ENCODE results near the gene ALDH3A1. TPM values are rescaled to one million over a fixed set of nuclear protein-coding genes. Genes with fewer than 3 reads are reported as not detected.

Gene ALDH3A1
- total RNA-seq, 1 experiment from 2014 or later, result 0.35 TPM

GRCh38 chr17:19744922-19745757 is 3.0 kb downstream of the ALDH3A1 start (continued):
- TF ChIP-seq HMGXB4 (CRISPR knock-in tag; IDR thresholded peaks at IDR 0.05), result peak; percentile 95
- no peak for TF ChIP-seq ZNF512 (CRISPR knock-in tag; IDR thresholded peaks at IDR 0.05; ENCODE audit: borderline replicate concordance)
- peak; percentile 71; the same call in 1 of the 2 replicates for TF ChIP-seq NFE2L1 (CRISPR knock-in tag; IDR thresholded peaks at IDR 0.05)
- TF ChIP-seq, protein P1, sequence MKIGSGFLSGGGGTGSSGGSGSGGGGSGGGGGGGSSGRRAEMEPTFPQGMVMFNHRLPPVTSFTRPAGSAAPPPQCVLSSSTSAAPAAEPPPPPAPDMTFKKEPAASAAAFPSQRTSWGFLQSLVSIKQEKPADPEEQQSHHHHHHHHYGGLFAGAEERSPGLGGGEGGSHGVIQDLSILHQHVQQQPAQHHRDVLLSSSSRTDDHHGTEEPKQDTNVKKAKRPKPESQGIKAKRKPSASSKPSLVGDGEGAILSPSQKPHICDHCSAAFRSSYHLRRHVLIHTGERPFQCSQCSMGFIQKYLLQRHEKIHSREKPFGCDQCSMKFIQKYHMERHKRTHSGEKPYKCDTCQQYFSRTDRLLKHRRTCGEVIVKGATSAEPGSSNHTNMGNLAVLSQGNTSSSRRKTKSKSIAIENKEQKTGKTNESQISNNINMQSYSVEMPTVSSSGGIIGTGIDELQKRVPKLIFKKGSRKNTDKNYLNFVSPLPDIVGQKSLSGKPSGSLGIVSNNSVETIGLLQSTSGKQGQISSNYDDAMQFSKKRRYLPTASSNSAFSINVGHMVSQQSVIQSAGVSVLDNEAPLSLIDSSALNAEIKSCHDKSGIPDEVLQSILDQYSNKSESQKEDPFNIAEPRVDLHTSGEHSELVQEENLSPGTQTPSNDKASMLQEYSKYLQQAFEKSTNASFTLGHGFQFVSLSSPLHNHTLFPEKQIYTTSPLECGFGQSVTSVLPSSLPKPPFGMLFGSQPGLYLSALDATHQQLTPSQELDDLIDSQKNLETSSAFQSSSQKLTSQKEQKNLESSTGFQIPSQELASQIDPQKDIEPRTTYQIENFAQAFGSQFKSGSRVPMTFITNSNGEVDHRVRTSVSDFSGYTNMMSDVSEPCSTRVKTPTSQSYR (CRISPR knock-in tag; IDR thresholded peaks at IDR 0.05), result no peak
- no peak for TF ChIP-seq ATF3 (CRISPR knock-in tag; conservative IDR thresholded peaks at IDR 0.05)
- no peak for TF ChIP-seq GTF2I (CRISPR knock-in tag; conservative IDR thresholded peaks at IDR 0.05)
- TF ChIP-seq, protein P2, sequence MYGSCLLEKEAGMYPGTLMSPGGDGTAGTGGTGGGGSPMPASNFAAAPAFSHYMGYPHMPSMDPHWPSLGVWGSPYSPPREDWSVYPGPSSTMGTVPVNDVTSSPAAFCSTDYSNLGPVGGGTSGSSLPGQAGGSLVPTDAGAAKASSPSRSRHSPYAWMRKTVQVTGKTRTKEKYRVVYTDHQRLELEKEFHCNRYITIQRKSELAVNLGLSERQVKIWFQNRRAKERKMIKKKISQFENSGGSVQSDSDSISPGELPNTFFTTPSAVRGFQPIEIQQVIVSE (CRISPR knock-in tag; IDR thresholded peaks at IDR 0.05; ENCODE audit: borderline replicate concordance), result no peak
- TF ChIP-seq RELA (CRISPR knock-in tag; IDR thresholded peaks at IDR 0.05; ENCODE audit: borderline replicate concordance), result peak; percentile 61; the same call in 1 of the 2 replicates
- no peak for TF ChIP-seq IRF2 (CRISPR knock-in tag; IDR thresholded peaks at IDR 0.05; ENCODE audit: borderline replicate concordance, low read depth)
- no peak for TF ChIP-seq FOXJ3 (CRISPR knock-in tag; IDR thresholded peaks at IDR 0.05; ENCODE audit: borderline replicate concordance)
- TF ChIP-seq, protein P3, sequence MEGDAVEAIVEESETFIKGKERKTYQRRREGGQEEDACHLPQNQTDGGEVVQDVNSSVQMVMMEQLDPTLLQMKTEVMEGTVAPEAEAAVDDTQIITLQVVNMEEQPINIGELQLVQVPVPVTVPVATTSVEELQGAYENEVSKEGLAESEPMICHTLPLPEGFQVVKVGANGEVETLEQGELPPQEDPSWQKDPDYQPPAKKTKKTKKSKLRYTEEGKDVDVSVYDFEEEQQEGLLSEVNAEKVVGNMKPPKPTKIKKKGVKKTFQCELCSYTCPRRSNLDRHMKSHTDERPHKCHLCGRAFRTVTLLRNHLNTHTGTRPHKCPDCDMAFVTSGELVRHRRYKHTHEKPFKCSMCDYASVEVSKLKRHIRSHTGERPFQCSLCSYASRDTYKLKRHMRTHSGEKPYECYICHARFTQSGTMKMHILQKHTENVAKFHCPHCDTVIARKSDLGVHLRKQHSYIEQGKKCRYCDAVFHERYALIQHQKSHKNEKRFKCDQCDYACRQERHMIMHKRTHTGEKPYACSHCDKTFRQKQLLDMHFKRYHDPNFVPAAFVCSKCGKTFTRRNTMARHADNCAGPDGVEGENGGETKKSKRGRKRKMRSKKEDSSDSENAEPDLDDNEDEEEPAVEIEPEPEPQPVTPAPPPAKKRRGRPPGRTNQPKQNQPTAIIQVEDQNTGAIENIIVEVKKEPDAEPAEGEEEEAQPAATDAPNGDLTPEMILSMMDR (IDR thresholded peaks at IDR 0.05), result peak; percentile 97
- no peak for TF ChIP-seq ERG (CRISPR knock-in tag; IDR thresholded peaks at IDR 0.05)
- 0 out of 2 replicates have a peak, but pooled peaks have one; percentile 87 for TF ChIP-seq KAT7 (CRISPR knock-in tag; IDR thresholded peaks at IDR 0.05; ENCODE audit: borderline replicate concordance)
- no peak for TF ChIP-seq RORB (CRISPR knock-in tag; IDR thresholded peaks at IDR 0.05)
- no peak for TF ChIP-seq GRHL2 (CRISPR knock-in tag; IDR thresholded peaks at IDR 0.05; ENCODE audit: insufficient replicate concordance, severe bottlenecking)
- peak; percentile 47; the same call in 1 of the 2 replicates for TF ChIP-seq USF1 (CRISPR knock-in tag; IDR thresholded peaks at IDR 0.05)
- TF ChIP-seq, protein P4, sequence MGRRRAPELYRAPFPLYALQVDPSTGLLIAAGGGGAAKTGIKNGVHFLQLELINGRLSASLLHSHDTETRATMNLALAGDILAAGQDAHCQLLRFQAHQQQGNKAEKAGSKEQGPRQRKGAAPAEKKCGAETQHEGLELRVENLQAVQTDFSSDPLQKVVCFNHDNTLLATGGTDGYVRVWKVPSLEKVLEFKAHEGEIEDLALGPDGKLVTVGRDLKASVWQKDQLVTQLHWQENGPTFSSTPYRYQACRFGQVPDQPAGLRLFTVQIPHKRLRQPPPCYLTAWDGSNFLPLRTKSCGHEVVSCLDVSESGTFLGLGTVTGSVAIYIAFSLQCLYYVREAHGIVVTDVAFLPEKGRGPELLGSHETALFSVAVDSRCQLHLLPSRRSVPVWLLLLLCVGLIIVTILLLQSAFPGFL (CRISPR knock-in tag; IDR thresholded peaks at IDR 0.05; ENCODE audit: borderline replicate concordance), result no peak
- TF ChIP-seq HMGA2 (CRISPR knock-in tag; IDR thresholded peaks at IDR 0.05), result no peak
- TF ChIP-seq NR2C2 (CRISPR knock-in tag; IDR thresholded peaks at IDR 0.05), result peak; percentile 9; the same call in 1 of the 2 replicates
